Hepatocyte (in vitro differentiated cells): ENCODE data around the gene HSPA9.

ENCODE experiments used
- EZH2 ChIP-seq: fragments of 200-600 bp; sonication (generic); IDR thresholded peaks from 2 replicates; pipeline ENCODE4 v1.6.1; 2016; ENCODE audit warnings: antibody characterized with exemption, mild to moderate bottlenecking, borderline replicate concordance
- TF ChIP-seq, protein P1 (sequence below): fragments of 200-600 bp; sonication (generic); IDR thresholded peaks from 2 replicates; pipeline ENCODE4 v1.5.1; 2016; ENCODE audit warnings: antibody characterized with exemption, mild to moderate bottlenecking; ENCODE audit not compliant: poor library complexity

DNA sequence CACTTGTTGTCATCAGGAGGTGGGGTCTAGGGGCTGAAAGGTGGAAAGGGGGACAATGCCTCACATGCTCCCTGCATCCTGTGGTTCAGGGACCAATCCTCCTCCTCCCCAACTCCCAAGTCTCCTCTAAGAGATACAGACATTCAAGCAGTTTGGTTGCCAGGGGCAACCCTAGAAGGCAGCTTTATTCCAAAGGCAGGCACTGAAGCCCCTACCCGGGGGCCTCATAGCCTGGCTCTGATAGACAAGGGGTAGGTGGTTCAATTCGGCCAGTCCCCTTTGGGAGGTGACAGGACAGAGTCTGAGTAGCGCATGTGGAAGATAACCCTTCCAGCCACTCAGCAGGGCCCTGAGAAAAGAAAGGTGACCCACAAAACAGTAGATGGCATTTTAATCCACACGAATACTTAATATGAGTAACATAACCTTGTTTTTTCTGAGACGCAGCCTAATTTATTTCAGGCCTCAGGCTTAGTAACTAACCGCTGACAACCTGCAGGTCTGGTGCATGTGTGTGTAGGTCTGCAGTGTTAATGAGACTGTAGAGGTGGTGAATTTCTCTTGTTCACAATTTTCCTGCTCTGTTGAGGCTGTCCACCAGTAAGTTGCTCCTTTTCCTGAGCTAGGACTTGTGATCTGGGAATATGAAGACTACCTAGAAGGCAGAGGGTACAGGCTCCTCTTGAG is 31.3 kb upstream of the HSPA9 start:
- TF ChIP-seq, protein P1, sequence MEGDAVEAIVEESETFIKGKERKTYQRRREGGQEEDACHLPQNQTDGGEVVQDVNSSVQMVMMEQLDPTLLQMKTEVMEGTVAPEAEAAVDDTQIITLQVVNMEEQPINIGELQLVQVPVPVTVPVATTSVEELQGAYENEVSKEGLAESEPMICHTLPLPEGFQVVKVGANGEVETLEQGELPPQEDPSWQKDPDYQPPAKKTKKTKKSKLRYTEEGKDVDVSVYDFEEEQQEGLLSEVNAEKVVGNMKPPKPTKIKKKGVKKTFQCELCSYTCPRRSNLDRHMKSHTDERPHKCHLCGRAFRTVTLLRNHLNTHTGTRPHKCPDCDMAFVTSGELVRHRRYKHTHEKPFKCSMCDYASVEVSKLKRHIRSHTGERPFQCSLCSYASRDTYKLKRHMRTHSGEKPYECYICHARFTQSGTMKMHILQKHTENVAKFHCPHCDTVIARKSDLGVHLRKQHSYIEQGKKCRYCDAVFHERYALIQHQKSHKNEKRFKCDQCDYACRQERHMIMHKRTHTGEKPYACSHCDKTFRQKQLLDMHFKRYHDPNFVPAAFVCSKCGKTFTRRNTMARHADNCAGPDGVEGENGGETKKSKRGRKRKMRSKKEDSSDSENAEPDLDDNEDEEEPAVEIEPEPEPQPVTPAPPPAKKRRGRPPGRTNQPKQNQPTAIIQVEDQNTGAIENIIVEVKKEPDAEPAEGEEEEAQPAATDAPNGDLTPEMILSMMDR = no peak
- TF ChIP-seq EZH2 = no peak
